Fibroblast of lung (primary cell): ENCODE data around the gene POLR2L.

ENCODE experiments used
- CTCF ChIP-seq, 2 donors: IDR thresholded peaks in 1 of 2; conservative IDR thresholded peaks in 1 of 2; 1 replicate in 1 of 2; 2 replicates in 1 of 2; pipeline ENCODE4 v1.5.1; 2011 to 2012; ENCODE audit warnings: low read length in 2 of 2, control low read depth in 1 of 2, inconsistent platforms in 1 of 2, low read depth in 1 of 2, mild to moderate bottlenecking in 1 of 2
- EZH2 ChIP-seq: IDR thresholded peaks from 2 replicates; pipeline ENCODE4 v1.5.1; 2012; ENCODE audit warnings: low read length, control low read depth, mild to moderate bottlenecking; ENCODE audit errors: missing control alignments

- TF ChIP-seq CTCF (conservative IDR thresholded peaks at IDR 0.05 in 1 of 2, IDR thresholded peaks at IDR 0.05 in 1 of 2; ENCODE audit: low read depth in 1 of 2, low read length in 2 of 2) (no peak), EZH2 (no peak)
These were observed at the start of gene POLR2L, which contains the start of gene TSPAN4 for GRCh38 chr11:842370-843002.
